ENCODE results near the gene NME5.
"Not testable (repeated sequence)": the region's sequence is repeated elsewhere in the genome, so short reads cannot be mapped to it uniquely, and the experiment has no call there.

Gene NME5

DNA sequence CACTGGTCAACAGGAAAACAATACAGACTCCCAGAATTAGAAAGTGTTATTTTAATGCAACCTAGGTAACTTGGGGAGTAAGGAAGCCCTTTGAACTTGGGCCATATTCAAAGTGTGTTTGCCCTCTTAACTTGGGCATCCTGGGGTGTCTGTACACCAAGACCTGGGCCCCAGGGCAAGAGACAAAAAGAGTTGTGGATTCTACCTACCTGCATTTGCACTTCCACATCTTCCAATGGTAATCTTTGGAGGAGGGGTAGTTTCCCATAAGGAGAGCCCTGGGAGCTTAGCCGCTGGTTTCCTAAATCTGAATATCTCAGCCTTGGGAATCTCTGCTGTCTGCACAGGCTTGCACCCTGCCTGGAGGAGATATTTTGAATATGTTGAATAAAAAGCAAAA, 46.9 kb downstream of the NME5 start:
- TF ChIP-seq, protein P1, sequence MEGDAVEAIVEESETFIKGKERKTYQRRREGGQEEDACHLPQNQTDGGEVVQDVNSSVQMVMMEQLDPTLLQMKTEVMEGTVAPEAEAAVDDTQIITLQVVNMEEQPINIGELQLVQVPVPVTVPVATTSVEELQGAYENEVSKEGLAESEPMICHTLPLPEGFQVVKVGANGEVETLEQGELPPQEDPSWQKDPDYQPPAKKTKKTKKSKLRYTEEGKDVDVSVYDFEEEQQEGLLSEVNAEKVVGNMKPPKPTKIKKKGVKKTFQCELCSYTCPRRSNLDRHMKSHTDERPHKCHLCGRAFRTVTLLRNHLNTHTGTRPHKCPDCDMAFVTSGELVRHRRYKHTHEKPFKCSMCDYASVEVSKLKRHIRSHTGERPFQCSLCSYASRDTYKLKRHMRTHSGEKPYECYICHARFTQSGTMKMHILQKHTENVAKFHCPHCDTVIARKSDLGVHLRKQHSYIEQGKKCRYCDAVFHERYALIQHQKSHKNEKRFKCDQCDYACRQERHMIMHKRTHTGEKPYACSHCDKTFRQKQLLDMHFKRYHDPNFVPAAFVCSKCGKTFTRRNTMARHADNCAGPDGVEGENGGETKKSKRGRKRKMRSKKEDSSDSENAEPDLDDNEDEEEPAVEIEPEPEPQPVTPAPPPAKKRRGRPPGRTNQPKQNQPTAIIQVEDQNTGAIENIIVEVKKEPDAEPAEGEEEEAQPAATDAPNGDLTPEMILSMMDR (IDR thresholded peaks at IDR 0.05; ENCODE audit: control extremely low read depth, extremely low read depth, low read depth, missing control alignments) = no peak
- POLR2A ChIA-PET = no interaction called here
- CTCF ChIA-PET = interaction anchor here (2.3 to 4.1 kb wide), 2 partner anchors 10 to 15 kb away, joined by 12 to 24 read pairs; no protein-coding TSS in a partner anchor
- no peak for DNase-seq (ENCODE audit: extremely low spot score)

- no peak for DNase-seq (ENCODE audit: extremely low spot score)
- CTCF ChIA-PET = interaction anchor here (0.7 to 4.1 kb wide), 7 partner anchors 9 to 56 kb away, joined by 3 to 24 read pairs (median 3); no protein-coding TSS in a partner anchor
- POLR2A ChIA-PET = no interaction called here
- TF ChIP-seq, protein P1 (IDR thresholded peaks at IDR 0.05; ENCODE audit: control extremely low read depth, extremely low read depth, low read depth, missing control alignments) = no peak
Observed at GRCh38 chr5:138091685-138092084, 47.5 kb downstream of the NME5 start.

- no peak for DNase-seq (ENCODE audit: extremely low spot score)
- CTCF ChIA-PET = interaction anchor here (2.0 to 10.4 kb wide), 5 partner anchors 8 to 48 kb away, joined by 8 to 130 read pairs (median 12); no protein-coding TSS in a partner anchor
- POLR2A ChIA-PET = interaction anchor here (0.6 kb wide), 1 partner anchor 15 kb away, joined by 5 read pairs; no protein-coding TSS in a partner anchor
- TF ChIP-seq, protein P1 (IDR thresholded peaks at IDR 0.05; ENCODE audit: control extremely low read depth, extremely low read depth, low read depth, missing control alignments) = no peak
Observed at GRCh38 chr5:138083702-138084101, 55.5 kb downstream of the NME5 start, which contains the start of gene WNT8A. Gene WNT8A (plus strand): TSS chr5:138084033. CDS start chr5:138084128, 95 bp downstream.

GRCh38 chr5:138082033-138082432, 57.2 kb downstream of the NME5 start:
- CTCF ChIA-PET = interaction anchor here (0.7 to 10.4 kb wide), 11 partner anchors 9 to 67 kb away, joined by 3 to 130 read pairs (median 6); no protein-coding TSS in a partner anchor
- POLR2A ChIA-PET = no interaction called here

DNA sequence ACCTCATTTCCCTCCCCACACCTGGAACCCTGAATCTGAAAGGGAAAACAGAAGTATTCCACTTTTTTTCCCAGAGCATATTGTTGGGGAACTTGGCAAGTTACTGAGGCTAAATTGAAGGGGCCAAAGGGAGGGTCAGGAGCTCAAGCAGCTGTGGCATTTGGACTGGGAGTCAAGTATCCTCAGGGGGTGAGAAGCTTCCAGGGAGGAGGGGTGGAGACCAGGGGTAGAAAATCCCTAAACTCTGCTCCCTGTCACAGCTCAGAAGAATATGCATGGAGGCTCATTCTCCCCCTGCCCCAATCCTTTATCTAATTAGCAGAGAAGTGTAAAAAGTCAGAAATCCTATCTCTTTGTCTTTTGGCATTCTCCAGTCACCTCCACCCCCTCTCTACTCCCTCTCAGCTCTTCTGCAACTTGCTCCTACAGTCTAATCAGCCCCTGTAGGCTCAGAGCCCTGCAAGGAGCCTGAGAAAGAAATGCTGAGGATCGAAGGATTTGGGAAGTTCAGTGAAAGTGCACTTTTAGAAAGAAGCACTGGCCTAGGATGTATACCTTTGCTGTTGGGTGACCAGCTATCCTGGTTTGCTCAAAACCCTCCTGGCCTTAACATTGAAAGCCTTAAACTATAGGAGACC, 61.1 kb downstream of the NME5 start:
- POLR2A ChIA-PET = no interaction called here
- no peak for DNase-seq (ENCODE audit: extremely low spot score)
- CTCF ChIA-PET = interaction anchor here (1.1 to 10.4 kb wide), 23 partner anchors 10 to 443 kb away, joined by 3 to 130 read pairs (median 9); partner anchors contain the start of gene NME5
- TF ChIP-seq, protein P1 (IDR thresholded peaks at IDR 0.05; ENCODE audit: control extremely low read depth, extremely low read depth, low read depth, missing control alignments) = no peak

More at GRCh38 chr5:138082033-138082432, 57.2 kb downstream of the NME5 start:
- no peak for DNase-seq (ENCODE audit: extremely low spot score)
- TF ChIP-seq, protein P1 (IDR thresholded peaks at IDR 0.05; ENCODE audit: control extremely low read depth, extremely low read depth, low read depth, missing control alignments) = no peak

DNA sequence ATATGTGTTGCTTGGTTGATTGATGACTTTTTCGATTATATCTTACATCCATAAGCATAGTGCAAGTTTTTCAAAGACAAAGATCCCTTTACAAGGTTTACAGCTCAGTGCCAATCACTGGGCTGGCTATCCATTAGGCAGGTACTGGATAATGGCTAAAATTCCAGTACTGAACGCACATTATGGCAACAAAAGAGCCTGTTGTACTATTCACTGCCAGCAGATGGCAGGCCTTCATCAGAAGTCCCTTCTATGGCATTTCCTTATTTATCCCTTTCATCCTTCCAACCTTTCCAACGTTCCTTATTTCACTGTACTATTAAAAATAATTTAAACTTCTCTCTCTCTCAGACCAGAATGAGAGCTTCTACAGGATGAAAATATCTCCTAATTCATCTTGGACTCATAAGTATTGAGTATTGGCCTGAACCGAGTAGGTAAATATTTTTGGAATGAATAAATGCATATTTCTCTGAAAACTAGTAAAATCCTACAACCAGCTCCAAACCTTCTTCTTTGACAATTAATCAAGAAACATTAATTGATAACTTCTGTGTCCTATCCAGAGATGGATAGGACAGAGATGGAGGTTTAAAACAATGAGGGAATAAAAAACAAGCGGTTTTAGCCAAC, 62.0 kb downstream of the NME5 start:
- ChIA-PET CTCF (interaction anchor here (0.5 to 10.4 kb wide), 39 partner anchors 9 to 1183 kb away, joined by 3 to 130 read pairs (median 5); partner anchors contain the start of gene NME5), POLR2A (no interaction called here)
- TF ChIP-seq, protein P1 (IDR thresholded peaks at IDR 0.05; ENCODE audit: control extremely low read depth, extremely low read depth, low read depth, missing control alignments) = peak; percentile 71
- peak; percentile 63 for DNase-seq (ENCODE audit: extremely low spot score)

DNA sequence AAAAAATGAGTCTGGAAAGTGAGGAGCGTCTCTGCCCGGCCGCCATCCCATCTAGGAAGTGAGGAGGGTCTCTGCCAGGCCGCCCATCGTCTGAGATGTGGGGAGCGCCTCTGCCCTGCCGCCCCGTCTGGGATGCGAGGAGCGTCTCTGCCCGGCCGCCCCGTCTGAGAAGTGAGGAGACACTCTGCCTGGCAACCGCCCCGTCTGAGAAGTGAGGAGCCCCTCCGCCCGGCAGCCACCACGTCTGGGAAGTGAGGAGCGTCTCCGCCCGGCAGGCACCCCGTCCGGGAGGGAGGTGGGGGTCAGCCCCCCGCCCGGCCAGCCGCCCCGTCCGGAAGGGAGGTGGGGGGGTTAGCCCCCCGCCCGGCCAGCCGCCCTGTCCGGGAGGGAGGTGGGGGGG, 69.2 kb downstream of the NME5 start:
- CTCF ChIA-PET = interaction anchor here (1.0 to 9.9 kb wide), 20 partner anchors 8 to 440 kb away, joined by 3 to 165 read pairs (median 6); partner anchors contain the start of genes FAM13B and WNT8A

More for the DNA sequence above, 69.2 kb downstream of the NME5 start:
- POLR2A ChIA-PET; DNase-seq (ENCODE audit: extremely low spot score): not testable (repeated sequence)

All from GM10248 (cell line).